Central memory CD8-positive, alpha-beta T cell (primary cell): ENCODE results near the gene FCN1.

Experiments
- ATAC-seq: fragments of 150-1000 bp; cut with Tn5 transposase; replicated peaks from 2 replicates; pipeline ENCODE4 v1.10.0; 2022; ENCODE audit warnings: mild to moderate bottlenecking, moderate FRiP score, moderate number of reproducible peaks; ENCODE audit not compliant: poor library complexity, severe bottlenecking; ENCODE audit errors: extremely low read depth
- DNase-seq, 2 donors: peaks; one replicate each; pipeline ENCODE4 v3.0.0; 2021; ENCODE audit warnings: low spot score in 2 of 2
- H3K27ac Mint-ChIP-seq: one replicate; pipeline ENCODE4 v1.8.0; 2022; ENCODE audit warnings: low read depth, mild to moderate bottlenecking, moderate library complexity, mixed read lengths
- H3K27me3 Mint-ChIP-seq: one replicate; pipeline ENCODE4 v1.8.0; 2022; ENCODE audit warnings: mixed read lengths
- H3K36me3 Mint-ChIP-seq: one replicate; pipeline ENCODE4 v1.8.0; 2022; ENCODE audit warnings: mild to moderate bottlenecking, moderate library complexity, mixed read lengths; ENCODE audit not compliant: insufficient read depth
- H3K4me1 Mint-ChIP-seq: one replicate; pipeline ENCODE4 v1.8.0; 2022; ENCODE audit warnings: mixed read lengths
- H3K4me3 Mint-ChIP-seq: one replicate; pipeline ENCODE4 v1.8.0; 2022; ENCODE audit warnings: mild to moderate bottlenecking, moderate library complexity, mixed read lengths
- H3K9me3 Mint-ChIP-seq: one replicate; pipeline ENCODE4 v1.8.0; 2022; ENCODE audit warnings: mixed read lengths

The FCN1 gene

GRCh38 chr9:134947265-134947955 is 29.7 kb upstream of the FCN1 start:
- no peaks in the 10 kb centered on the region for H3K9me3 Mint-ChIP-seq
- no peak for DNase-seq
- H3K36me3 Mint-ChIP-seq: no peaks in the 10 kb centered on the region
- no peak overlapping the region for H3K27ac Mint-ChIP-seq
- H3K4me3 Mint-ChIP-seq: no peak overlapping the region
- H3K27me3 Mint-ChIP-seq: no peaks in the 10 kb centered on the region
- ATAC-seq: no peak
- no peaks in the 10 kb centered on the region for H3K4me1 Mint-ChIP-seq

GRCh38 chr9:134946663-134947062 is 29.0 kb upstream of the FCN1 start:
- no peaks in the 10 kb centered on the region for H3K4me1 Mint-ChIP-seq
- no peaks in the 10 kb centered on the region for H3K27me3 Mint-ChIP-seq
- ATAC-seq (no peak), DNase-seq (no peak)
- no peaks in the 10 kb centered on the region for H3K36me3 Mint-ChIP-seq
- no peaks in the 10 kb centered on the region for H3K9me3 Mint-ChIP-seq
- no peak overlapping the region for H3K27ac Mint-ChIP-seq
- H3K4me3 Mint-ChIP-seq: no peak overlapping the region

- H3K27me3 Mint-ChIP-seq: no peaks in the 10 kb centered on the region
- H3K9me3 Mint-ChIP-seq: no peaks in the 10 kb centered on the region
- H3K27ac Mint-ChIP-seq: no peak overlapping the region
- no peak overlapping the region for H3K4me3 Mint-ChIP-seq
- H3K4me1 Mint-ChIP-seq: no peaks in the 10 kb centered on the region
- H3K36me3 Mint-ChIP-seq: no peaks in the 10 kb centered on the region
- DNase-seq (no peak), ATAC-seq (no peak)
Measured at GRCh38 chr9:134945509-134946275, 28.0 kb upstream of the FCN1 start.

- Mint-ChIP-seq H3K4me3 (no peak overlapping the region), H3K27ac (no peak overlapping the region), H3K36me3 (no peaks in the 10 kb centered on the region), H3K4me1 (no peaks in the 10 kb centered on the region), H3K27me3 (peaks cover under 1% of the 10 kb centered on the region), H3K9me3 (no peaks in the 10 kb centered on the region)
- ATAC-seq: no peak
- DNase-seq: no peak
Measured at GRCh38 chr9:134944916-134945315, 27.2 kb upstream of the FCN1 start.

- Mint-ChIP-seq H3K36me3 (no peaks in the 10 kb centered on the region), H3K4me1 (no peaks in the 10 kb centered on the region), H3K27me3 (peaks cover 6% of the 10 kb centered on the region), H3K27ac (no peak overlapping the region), H3K9me3 (no peaks in the 10 kb centered on the region), H3K4me3 (no peak overlapping the region)
- no peak for DNase-seq
- no peak for ATAC-seq
Measured at GRCh38 chr9:134944351-134944802, 26.7 kb upstream of the FCN1 start.

GRCh38 chr9:134943836-134944235 is 26.1 kb upstream of the FCN1 start:
- DNase-seq (no peak), ATAC-seq (no peak)
- H3K4me3 Mint-ChIP-seq: no peak overlapping the region
- no peaks in the 10 kb centered on the region for H3K36me3 Mint-ChIP-seq
- no peaks in the 10 kb centered on the region for H3K9me3 Mint-ChIP-seq
- H3K4me1 Mint-ChIP-seq: no peaks in the 10 kb centered on the region
- H3K27ac Mint-ChIP-seq: no peak overlapping the region
- peaks cover 11% of the 10 kb centered on the region for H3K27me3 Mint-ChIP-seq

- no peak overlapping the region for H3K4me3 Mint-ChIP-seq
- no peaks in the 10 kb centered on the region for H3K36me3 Mint-ChIP-seq
- H3K27ac Mint-ChIP-seq: no peak overlapping the region
- ATAC-seq (no peak), DNase-seq (no peak)
- peaks cover 13% of the 10 kb centered on the region for H3K27me3 Mint-ChIP-seq
- H3K9me3 Mint-ChIP-seq: no peaks in the 10 kb centered on the region
- no peaks in the 10 kb centered on the region for H3K4me1 Mint-ChIP-seq
Measured at GRCh38 chr9:134943411-134943810, 25.7 kb upstream of the FCN1 start.

- Mint-ChIP-seq H3K27me3 (peaks cover 13% of the 10 kb centered on the region), H3K9me3 (no peaks in the 10 kb centered on the region), H3K27ac (no peak overlapping the region), H3K36me3 (no peaks in the 10 kb centered on the region), H3K4me3 (no peak overlapping the region), H3K4me1 (no peaks in the 10 kb centered on the region)
- DNase-seq: no peak
- ATAC-seq: no peak
Measured at GRCh38 chr9:134942788-134943184, 25.1 kb upstream of the FCN1 start.

- Mint-ChIP-seq H3K36me3 (no peaks in the 10 kb centered on the region), H3K27me3 (peaks cover 13% of the 10 kb centered on the region), H3K4me3 (no peak overlapping the region), H3K9me3 (no peaks in the 10 kb centered on the region), H3K27ac (no peak overlapping the region), H3K4me1 (no peaks in the 10 kb centered on the region)
- DNase-seq (no peak), ATAC-seq (no peak)
Measured at GRCh38 chr9:134942011-134942787, 24.5 kb upstream of the FCN1 start.

- Mint-ChIP-seq H3K9me3 (no peaks in the 10 kb centered on the region), H3K36me3 (no peaks in the 10 kb centered on the region), H3K27ac (no peak overlapping the region), H3K4me1 (peaks cover 4% of the 10 kb centered on the region), H3K27me3 (peaks cover 13% of the 10 kb centered on the region), H3K4me3 (no peak overlapping the region)
- DNase-seq (no peak), ATAC-seq (no peak)
Measured at GRCh38 chr9:134940236-134941208, 22.8 kb upstream of the FCN1 start.

GRCh38 chr9:134939836-134940235 is 22.1 kb upstream of the FCN1 start:
- Mint-ChIP-seq H3K36me3 (no peaks in the 10 kb centered on the region), H3K4me3 (no peak overlapping the region), H3K9me3 (no peaks in the 10 kb centered on the region), H3K27me3 (peaks cover 13% of the 10 kb centered on the region), H3K27ac (no peak overlapping the region), H3K4me1 (peaks cover 4% of the 10 kb centered on the region)
- ATAC-seq (no peak), DNase-seq (no peak)
